ENCODE data around the gene GRAMD1B. TPM values are rescaled to one million over a fixed set of nuclear protein-coding genes. Genes with fewer than 3 reads are reported as not detected.

The GRAMD1B gene
- total RNA-seq, 3 donors from 2014 or later (not counting 1 experiment from before 2014, with no cell fraction given), result 5.9 to 10.3 (median 8.8) TPM

- WGBS (ENCODE audit: insufficient coverage), result no CpG with 5 or more reads among the region's 3 CpGs
- Mint-ChIP-seq H3K27me3 (ENCODE audit: low read depth in 2 of 2) (peaks cover 4 to 7% of the 10 kb centered on the region in 2 donors), H3K4me1 (peaks cover 19 to 28% of the 10 kb centered on the region in 2 donors), H3K4me3 (no peak overlapping the region), H3K9me3 (peaks cover 0 to 3% of the 10 kb centered on the region in 2 donors), H3K27ac (no peak overlapping the region), H3K36me3 (no peaks in the 10 kb centered on the region)
- TF ChIP-seq CTCF (IDR thresholded peaks at IDR 0.05), result no peak
- ATAC-seq (no peak), DNase-seq (no peak)
- Histone ChIP-seq H3K27me3 (ENCODE audit: control insufficient read depth, insufficient read depth, low read length) (no peaks in the 10 kb centered on the region), H3K4me3 (ENCODE audit: low read length) (no peak overlapping the region), H3K36me3 (ENCODE audit: control insufficient read depth, insufficient read depth, low read length) (no peaks in the 10 kb centered on the region), H3K4me1 (ENCODE audit: control insufficient read depth, insufficient read depth, low read length) (peaks cover 19% of the 10 kb centered on the region), H3K27ac (ENCODE audit: low read length) (no peak overlapping the region), H3K9me3 (ENCODE audit: control insufficient read depth, insufficient read depth, low read length) (no peaks in the 10 kb centered on the region)
- intact Hi-C loops (cut with micrococcal nuclease), result no loop called here
Observed at GRCh38 chr11:123521001-123521400, 90.9 kb downstream of the GRAMD1B start.

DNA sequence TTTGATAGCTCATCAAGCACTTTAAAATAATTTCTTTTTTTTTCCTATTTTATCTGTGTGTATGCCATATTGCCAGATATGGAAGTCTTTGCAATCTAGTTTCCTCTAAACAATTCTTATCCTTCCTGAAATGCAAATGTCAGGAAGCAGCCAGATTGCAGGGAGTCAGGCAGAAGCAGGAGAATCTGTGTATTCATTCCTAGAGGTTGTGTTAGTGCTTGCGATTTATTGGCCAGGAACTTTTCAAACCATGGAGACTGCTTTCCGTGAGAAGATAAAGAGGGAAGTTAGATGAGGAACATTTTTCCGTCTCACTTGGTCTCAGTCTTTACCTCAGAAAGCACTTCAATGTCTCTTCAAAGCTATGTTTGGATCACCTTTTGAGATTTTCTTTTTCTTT is 91.9 kb downstream of the GRAMD1B start:
- intact Hi-C loops (cut with micrococcal nuclease), result no loop called here
- no peak for TF ChIP-seq CTCF (IDR thresholded peaks at IDR 0.05)
- WGBS (ENCODE audit: insufficient coverage), result 97% methylated on average over 3 of the region's 3 CpGs
- peaks cover 19 to 27% of the 10 kb centered on the region in 2 donors for H3K4me1 Mint-ChIP-seq
- H3K27me3 Mint-ChIP-seq (ENCODE audit: low read depth in 2 of 2), result peaks cover 4 to 7% of the 10 kb centered on the region in 2 donors
- peaks cover 19% of the 10 kb centered on the region for H3K4me1 ChIP-seq (ENCODE audit: control insufficient read depth, insufficient read depth, low read length)
- peaks cover 0 to 3% of the 10 kb centered on the region in 2 donors for H3K9me3 Mint-ChIP-seq
- no peak overlapping the region for H3K27ac Mint-ChIP-seq
- ATAC-seq, result no peak
- H3K4me3 ChIP-seq (ENCODE audit: low read length), result no peak overlapping the region
- H3K36me3 ChIP-seq (ENCODE audit: control insufficient read depth, insufficient read depth, low read length), result no peaks in the 10 kb centered on the region
- DNase-seq, result no peak
- no peak overlapping the region for H3K27ac ChIP-seq (ENCODE audit: low read length)
- no peaks in the 10 kb centered on the region for H3K36me3 Mint-ChIP-seq
- no peaks in the 10 kb centered on the region for H3K27me3 ChIP-seq (ENCODE audit: control insufficient read depth, insufficient read depth, low read length)
- no peak overlapping the region for H3K4me3 Mint-ChIP-seq
- no peaks in the 10 kb centered on the region for H3K9me3 ChIP-seq (ENCODE audit: control insufficient read depth, insufficient read depth, low read length)

DNA sequence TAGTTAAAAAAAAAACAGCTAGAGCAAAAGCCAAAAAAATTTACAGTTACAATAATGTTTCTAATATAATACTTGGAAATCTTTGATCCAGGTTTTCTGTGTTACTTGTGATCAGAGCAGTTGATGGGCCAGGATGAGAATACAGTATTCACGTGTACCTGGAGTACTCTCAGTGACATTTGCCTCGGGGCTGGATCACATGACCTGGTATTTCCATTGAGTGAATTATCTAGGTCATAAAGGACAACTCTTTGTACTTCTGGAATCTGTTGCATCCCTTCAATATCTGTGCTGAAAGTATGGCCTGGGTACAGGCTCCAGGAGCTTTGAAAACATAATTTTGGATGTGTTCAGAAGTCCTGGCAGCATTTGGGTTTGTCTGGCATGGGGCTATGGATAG is 93.5 kb downstream of the GRAMD1B start:
- WGBS (ENCODE audit: insufficient coverage), result 79% methylated on average over 2 of the region's 2 CpGs

More for the DNA sequence above, 93.5 kb downstream of the GRAMD1B start:
- H3K4me1 ChIP-seq (ENCODE audit: control insufficient read depth, insufficient read depth, low read length), result peaks cover 9% of the 10 kb centered on the region
- ATAC-seq (no peak), DNase-seq (no peak)
- Mint-ChIP-seq H3K4me3 (no peak overlapping the region), H3K36me3 (no peaks in the 10 kb centered on the region), H3K27me3 (ENCODE audit: low read depth in 2 of 2) (peaks cover 4 to 7% of the 10 kb centered on the region in 2 donors), H3K4me1 (peaks cover 5 to 11% of the 10 kb centered on the region in 2 donors), H3K9me3 (peaks cover 0 to 3% of the 10 kb centered on the region in 2 donors), H3K27ac (no peak overlapping the region)
- no peaks in the 10 kb centered on the region for H3K9me3 ChIP-seq (ENCODE audit: control insufficient read depth, insufficient read depth, low read length)
- TF ChIP-seq CTCF (IDR thresholded peaks at IDR 0.05), result no peak
- no peak overlapping the region for H3K4me3 ChIP-seq (ENCODE audit: low read length)
- H3K27ac ChIP-seq (ENCODE audit: low read length), result no peak overlapping the region
- H3K27me3 ChIP-seq (ENCODE audit: control insufficient read depth, insufficient read depth, low read length), result no peaks in the 10 kb centered on the region
- H3K36me3 ChIP-seq (ENCODE audit: control insufficient read depth, insufficient read depth, low read length), result no peaks in the 10 kb centered on the region
- intact Hi-C loops (cut with micrococcal nuclease), result no loop called here
